GM12873 (cell line): Measurements from ENCODE around the gene C19orf44.

Source experiments
- CTCF ChIP-seq: IDR thresholded peaks from 2 replicates; pipeline ENCODE4 v1.5.1; 2012; ENCODE audit warnings: low read depth, mild to moderate bottlenecking, moderate library complexity, low read length, control low read depth; ENCODE audit not compliant: insufficient read depth; ENCODE audit errors: missing control alignments

The C19orf44 gene

GRCh38 chr19:16518061-16518460 lies 21.9 kb downstream of the C19orf44 start:
- no peak for TF ChIP-seq CTCF

GRCh38 chr19:16518483-16519229 lies 22.5 kb downstream of the C19orf44 start:
- peak; percentile 3 for TF ChIP-seq CTCF

- no peak for TF ChIP-seq CTCF
Observed at GRCh38 chr19:16519230-16519687, 23.1 kb downstream of the C19orf44 start.

- no peak for TF ChIP-seq CTCF
Observed at GRCh38 chr19:16520074-16520973, 24.1 kb downstream of the C19orf44 start.

- no peak for TF ChIP-seq CTCF
Observed at GRCh38 chr19:16520986-16521624, 24.9 kb downstream of the C19orf44 start.

GRCh38 chr19:16521715-16522289 lies 25.6 kb downstream of the C19orf44 start:
- no peak for TF ChIP-seq CTCF
